ENCODE data around the gene MCU.
A peak's percentile ranks its signal among the peaks of the same experiment; 100 is the strongest.

The MCU gene

DNA sequence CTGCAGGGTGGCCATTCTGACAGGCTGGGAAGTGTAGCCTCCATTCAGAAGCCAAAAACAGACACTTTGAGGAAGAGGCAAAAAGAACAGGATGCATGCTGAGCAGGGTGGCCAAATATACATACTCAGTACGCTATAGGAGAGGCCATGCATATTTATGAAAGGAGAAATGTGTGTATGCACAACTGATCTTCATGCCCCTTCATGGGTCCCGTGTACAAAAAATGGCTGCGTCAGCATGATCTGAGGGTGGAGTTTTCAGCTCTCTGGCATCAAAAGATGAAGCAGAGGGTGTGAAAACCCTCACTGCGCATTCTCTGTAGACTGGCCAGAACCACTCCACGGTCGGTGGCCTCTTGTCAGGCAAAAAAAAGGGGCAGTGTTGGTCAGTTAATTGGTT, 166.1 kb downstream of the MCU start:
- DNase-seq (ENCODE audit: low spot score): no peak
- TF ChIP-seq CTCF (IDR thresholded peaks at IDR 0.05; ENCODE audit: extremely low read depth, missing control alignments): no peak

DNA sequence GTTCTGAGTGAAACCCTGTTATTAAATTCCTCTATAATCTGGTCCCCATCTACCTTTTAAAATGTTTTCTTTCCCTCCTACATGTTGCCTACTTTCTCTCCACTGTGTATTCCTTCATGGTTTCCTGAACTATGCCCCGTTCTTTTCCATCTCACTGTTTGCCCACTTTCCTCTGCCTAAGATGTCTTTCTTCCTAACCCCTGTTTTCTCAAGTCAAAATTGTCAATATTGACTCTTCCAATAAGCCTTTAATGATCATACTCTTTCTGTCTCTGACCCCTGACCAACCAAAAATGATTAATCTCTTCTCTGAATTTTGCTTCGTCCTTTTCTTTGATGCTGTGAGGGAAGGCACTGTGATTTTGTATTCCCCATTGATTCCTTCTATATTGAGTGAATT, 171.0 kb downstream of the MCU start:
- TF ChIP-seq CTCF (IDR thresholded peaks at IDR 0.05; ENCODE audit: extremely low read depth, missing control alignments): no peak

DNA sequence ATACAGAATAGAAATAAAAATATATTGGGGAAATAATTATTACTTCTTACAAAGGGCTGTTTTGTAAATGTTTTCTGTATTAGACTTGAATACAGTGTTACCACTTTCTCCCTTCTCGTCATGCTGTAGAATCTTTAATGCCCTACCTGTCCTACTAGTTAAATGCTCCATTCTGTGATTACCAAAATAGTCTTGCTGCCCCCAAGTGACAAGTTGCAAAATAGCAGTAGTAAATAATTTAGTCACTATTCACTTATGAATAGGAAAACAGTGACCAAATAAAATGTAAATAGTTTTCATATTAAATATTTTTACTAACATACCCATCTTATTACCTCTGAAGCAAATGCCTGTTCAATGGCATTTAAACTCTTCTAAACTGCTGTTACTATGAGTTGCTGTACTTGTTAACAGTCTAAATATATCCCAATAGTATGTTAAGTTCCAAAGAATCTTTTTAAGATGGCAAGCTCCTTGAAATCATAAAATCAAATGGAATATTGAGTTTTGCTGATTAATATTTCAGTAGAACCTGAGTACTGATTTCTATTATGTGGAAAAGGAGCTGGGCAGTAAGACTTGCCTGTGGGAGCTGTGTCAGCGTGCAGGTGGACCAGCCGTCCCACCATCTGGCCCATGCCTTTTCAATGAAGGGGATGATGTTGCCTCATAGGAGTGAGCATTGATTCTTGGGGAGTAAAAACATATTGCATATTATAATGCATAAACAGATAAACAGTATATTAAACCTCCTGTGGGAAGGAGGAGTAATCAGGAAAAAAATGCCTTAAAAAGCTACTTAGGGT, 183.5 kb downstream of the MCU start:
- peak; percentile 23 for DNase-seq (ENCODE audit: low spot score)
- peak; percentile 31 for TF ChIP-seq CTCF (IDR thresholded peaks at IDR 0.05; ENCODE audit: extremely low read depth, missing control alignments)

More for the DNA sequence above, 171.0 kb downstream of the MCU start:
- DNase-seq (ENCODE audit: low spot score): no peak

GRCh38 chr10:72879245-72879644, 187.3 kb downstream of the MCU start:
- DNase-seq (ENCODE audit: low spot score): no peak
- no peak for TF ChIP-seq CTCF (IDR thresholded peaks at IDR 0.05; ENCODE audit: extremely low read depth, missing control alignments)

- TF ChIP-seq CTCF (IDR thresholded peaks at IDR 0.05; ENCODE audit: extremely low read depth, missing control alignments): no peak
- DNase-seq (ENCODE audit: low spot score): no peak
Measured at GRCh38 chr10:72881291-72881690, 189.3 kb downstream of the MCU start.

- no peak for TF ChIP-seq CTCF (IDR thresholded peaks at IDR 0.05; ENCODE audit: extremely low read depth, missing control alignments)
- no peak for DNase-seq (ENCODE audit: low spot score)
Measured at GRCh38 chr10:72883861-72884260, 191.9 kb downstream of the MCU start.

GRCh38 chr10:72885953-72886352, 194.0 kb downstream of the MCU start:
- TF ChIP-seq CTCF (IDR thresholded peaks at IDR 0.05; ENCODE audit: extremely low read depth, missing control alignments): no peak
- DNase-seq (ENCODE audit: low spot score): no peak
